NCI-H1092 (cell line): ENCODE results near the gene SLC44A2.

Experiments used
- DNase-seq: peaks from one replicate; lab custom pipeline; 2025; lab: John Stamatoyannopoulos, UW

Gene SLC44A2

DNA sequence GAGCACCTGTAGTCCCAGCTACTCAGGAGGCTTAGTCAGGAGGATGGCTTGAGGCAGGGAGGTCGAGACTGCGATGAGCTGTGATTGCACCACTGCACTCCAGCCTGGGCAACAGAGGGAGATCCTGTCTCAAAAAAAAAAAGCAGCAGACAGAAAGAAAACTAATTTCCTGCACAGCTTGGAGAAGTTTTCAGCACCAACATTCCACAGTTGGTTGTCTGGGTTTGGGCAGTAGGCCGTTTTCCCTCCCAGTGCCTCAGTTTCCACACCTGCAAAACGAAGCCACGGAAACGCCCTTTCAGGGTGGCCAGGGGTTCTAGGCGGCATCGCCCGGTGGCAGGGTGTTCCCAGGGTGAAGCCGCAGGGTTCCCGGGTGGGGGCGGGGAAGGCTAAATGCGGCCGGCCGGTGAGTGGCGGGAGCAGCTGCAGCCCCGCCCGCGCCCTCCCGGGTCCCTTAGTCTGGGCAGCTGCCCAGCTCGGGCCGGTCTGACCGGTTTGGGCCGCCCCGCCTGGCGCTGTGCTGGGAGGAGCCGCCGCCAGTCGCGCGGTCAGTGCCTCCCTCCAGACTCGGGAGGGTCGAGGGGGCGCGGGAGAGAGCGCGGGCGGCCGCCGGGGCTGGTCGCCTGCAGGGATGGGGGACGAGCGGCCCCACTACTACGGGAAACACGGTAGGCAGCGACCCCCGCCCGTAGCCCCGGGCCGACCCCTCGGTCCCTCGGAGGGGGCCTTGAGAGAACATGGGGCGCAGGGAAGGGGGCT is at the start of gene SLC44A2:
Gene SLC44A2 (plus strand): TSS at position 551 of the 759 bp plus-strand sequence. CDS start 81 bp downstream, at position 632.
- DNase-seq, result no peak

DNA sequence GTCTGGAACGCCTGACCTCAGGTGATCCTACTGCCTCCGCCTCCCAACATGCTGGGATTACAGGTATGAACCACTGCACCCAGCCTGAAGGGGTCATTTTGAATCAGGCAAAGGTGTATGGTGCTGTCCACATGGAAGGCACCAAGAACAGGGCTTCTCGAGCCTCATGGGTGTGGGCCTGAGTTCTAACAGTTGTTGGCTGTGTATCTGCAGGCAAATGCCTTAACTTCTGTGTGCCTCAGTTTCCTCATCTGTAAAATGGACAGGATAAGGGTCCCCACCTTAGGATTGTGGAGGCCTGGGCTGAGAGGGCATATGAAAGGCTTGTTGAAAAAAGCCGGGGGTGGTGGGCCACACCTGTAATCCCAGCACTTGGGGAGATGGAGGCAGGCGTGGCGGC is 47.4 kb upstream of the SLC44A2 start:
- DNase-seq, result no peak

DNA sequence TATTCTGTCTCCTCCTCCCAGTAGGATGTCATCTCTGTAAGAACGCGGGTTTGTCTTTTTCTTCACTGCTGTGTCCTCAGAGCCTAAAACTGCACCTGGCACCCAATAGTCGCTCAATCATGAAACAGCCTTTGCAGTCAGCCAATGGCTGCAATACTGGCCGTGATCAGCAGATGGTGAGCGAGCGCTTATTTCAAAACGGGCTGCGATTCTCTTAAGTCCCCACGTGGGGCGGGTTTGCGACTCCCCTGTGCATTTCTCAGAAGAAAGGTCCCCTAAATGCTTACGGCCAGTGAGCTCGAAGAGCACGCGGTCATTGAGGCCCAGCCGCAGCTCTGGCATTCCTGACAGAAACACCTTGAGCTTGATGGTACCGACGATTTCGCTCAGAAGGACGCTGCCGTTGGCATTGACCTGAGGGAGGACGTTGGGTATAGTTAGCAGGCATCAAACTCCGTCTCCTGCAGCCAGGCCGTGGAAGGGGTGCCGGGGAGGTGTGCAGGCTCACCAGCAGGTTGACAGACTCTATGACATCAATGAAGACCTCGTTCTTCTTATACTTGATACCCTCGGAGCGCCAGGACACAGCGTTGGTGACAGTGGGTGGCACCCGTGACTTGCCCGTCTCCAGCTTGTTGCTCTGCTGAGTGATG is 44.2 kb upstream of the SLC44A2 start:
- DNase-seq, result peak; percentile 90

DNA sequence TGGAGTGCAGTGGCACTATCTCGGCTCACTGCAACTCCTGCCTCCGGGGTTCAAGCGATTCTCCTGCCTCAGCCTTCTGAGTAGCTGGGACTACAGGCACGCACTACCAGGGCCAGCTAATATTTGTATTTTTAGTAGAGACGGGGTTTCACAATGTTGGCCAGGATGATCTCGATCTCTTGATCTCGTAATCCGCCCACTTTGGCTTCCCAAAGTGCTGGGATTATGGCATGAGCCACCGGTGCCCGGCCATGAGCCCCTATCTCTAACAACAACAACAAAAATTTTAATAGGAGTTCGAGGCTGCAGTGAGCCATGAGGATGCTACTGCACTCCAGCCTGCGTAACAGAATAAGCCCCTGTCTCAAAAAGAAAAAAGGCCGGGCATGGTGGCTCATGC is 43.3 kb upstream of the SLC44A2 start:
- no peak for DNase-seq

DNA sequence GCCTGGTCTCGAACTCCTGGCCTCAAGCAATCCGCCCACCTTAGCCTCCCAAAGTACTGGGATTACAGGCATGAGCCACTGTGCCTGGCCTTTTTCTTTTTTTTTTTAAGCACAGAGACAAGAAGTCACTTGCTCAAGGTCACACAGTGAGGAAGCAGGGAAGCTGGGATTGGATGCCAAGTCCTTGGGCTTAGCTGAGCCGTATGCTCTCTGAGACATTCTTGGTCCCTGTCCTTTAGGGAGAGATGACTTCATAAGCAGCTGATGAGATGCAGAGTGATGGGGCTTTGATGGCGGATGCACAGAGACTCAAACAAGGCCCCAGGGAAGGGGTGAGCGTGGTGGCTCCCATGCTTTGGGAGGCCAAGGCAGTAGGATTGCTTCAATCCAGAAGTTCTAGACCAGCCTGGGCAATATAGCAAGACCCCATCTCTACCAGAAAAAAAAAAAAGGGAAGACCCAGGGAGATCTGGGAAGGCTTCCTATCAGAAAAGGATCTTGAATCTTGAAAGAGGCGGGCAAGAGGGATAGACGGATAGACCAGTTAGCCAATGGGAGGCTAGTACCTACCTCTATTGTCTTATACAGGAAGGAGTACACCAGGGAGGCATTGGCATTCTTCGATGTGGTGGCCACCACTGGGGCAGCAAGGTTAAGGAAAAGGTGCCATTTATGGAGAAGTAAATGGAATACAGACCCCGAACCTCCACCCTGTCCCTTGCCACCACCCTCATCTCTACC is 42.1 kb upstream of the SLC44A2 start:
- no peak for DNase-seq

DNA sequence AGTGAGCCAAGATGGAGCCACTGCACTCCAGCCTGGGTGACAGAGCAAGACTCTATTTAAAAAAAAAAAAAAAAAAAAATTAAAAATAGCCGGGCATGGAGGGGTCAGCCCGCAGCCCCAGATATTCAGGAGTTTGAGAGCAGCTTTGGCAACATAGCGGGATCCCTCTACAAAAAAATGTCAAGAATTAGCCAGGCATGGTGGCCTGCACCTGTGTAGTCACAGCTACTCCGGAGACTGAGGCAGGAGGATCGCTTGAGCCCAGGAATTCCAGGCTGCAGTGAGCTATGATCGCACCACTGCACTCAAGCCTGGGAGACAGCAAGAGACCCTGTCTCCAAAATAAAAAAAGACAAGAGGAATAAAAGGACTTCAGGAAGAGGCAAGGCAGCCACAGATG is 39.0 kb upstream of the SLC44A2 start:
- no peak for DNase-seq

DNA sequence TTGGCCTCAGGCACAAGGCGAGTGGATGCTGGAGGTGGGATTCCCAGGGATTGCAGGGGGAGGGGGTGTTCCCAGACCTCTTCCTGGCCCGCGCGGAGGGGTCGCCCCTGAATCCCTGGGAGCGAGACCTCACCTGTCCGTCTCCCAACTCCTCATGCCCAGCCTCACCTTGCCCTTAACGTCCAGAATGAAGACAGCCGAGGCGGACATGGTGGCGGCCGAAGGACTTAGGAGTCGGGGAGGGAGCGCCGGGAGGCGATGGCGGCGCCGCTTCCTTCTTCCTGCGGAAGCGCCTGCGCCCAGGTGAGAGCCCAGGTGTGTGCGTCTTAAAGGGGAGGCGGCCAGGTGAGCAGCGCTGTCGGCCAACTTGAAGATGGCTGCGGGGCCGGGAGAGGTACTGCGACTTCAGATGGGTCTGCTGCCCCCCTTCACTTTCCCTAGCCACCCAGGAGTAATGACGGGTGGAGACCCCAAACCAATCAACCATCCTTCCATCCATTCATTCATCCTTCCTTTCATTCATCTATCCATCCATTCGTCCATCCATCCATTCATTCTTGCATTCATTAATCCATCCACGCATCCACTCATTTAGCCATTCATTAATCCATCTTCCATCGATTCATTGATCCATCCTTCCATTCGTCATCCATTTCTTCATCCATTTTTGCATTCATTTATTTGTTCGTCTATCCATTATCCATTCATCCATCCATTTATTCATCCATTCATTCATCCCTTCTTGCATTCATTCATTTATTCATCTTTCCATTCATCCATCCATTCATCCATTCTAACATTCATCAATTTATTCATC is 38.1 kb upstream of the SLC44A2 start, which contains the start of gene AP1M2:
Gene AP1M2 (minus strand): TSS at position 291 of the 817 bp plus-strand sequence. CDS start 81 bp downstream, at position 210.
- no peak for DNase-seq

DNA sequence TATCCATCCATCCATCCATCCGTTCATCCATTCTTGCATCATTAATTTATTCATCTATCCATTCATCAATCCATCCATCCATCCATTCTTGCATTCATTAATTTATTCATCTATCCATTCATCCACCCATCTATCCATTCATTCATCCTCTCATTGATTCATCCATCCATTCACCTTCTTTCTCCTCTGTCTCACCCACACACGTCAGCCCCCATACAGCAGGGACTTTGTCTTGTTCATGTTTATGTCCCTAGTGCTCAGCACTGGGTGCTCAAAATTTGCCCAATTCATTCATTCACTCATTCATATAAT is 37.6 kb upstream of the SLC44A2 start:
- DNase-seq, result no peak

DNA sequence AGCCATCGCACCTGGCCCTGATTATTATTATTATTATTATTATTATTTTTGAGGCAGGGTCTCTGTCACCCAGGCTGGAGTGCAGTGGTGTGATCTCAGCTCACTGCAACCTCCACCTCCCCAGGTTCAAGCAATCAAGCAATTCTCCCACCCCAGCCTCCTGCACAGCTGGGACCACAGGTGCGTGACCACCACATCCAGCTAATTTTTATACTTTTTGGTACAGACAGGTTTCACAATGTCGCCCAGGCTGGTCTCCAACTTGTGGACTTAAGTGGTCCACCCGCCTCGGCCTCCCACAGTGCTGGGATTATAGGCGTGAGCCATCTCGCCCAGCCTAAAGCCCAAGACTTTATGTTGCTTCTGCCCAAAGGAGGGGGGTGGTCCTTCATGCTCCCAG is 32.2 kb upstream of the SLC44A2 start:
- no peak for DNase-seq

DNA sequence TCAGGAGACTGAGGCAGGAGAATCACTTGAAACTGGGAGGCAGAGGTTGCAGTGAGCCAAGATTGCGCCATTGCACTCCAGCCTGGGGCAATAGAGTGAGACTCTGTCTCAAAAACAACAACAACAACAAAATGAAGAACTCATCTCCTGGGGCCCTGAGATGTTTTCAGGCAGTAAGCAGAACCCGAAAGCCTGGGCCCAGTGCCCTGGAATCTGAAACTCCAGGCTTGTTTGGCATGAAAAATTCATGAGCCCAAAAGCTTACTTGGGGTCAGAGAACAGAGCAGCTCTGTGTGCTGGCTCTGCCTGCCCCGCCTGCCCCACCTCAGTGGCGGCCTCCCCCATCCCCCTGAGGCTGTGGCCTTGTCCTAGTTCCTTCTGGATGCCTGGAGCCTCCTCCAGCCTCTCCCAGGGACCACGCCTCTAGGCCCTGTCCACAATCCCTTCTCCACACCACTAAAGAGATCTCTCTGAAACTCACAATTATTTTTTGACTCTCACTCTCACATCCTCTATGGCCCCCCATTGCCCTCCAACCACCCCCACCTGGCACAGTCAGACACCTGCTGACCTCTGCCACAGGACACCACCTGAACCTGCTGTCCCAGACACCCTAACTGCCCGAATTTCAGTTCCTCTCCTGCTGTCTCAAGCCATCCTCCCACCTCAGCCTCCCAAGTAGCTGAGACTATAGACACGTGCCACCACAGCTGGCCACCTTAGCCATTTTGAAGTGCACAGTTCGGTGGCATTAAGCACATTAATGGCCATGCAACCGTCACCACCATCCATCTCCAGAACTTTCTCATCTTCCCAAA is 31.3 kb upstream of the SLC44A2 start:
- no peak for DNase-seq

DNA sequence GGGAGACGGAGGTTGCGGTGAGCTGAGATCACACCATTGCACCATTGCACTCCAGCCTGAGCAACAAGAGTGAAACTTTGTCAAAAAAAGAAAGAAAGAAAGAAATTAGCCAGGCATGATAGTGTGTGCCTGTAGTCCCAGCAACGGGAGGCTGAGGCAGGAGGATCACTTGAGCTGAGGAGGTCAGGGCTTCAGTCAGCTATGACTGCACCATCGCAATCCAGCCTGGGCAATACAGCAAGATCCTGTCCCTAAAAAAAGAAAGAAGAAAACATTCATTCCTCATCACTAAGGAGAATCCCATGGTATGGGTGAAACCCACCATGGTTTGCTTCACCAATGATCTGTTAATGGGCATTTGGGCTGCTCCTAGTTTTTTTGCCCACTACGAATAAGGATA is 25.2 kb upstream of the SLC44A2 start:
- DNase-seq, result no peak

DNA sequence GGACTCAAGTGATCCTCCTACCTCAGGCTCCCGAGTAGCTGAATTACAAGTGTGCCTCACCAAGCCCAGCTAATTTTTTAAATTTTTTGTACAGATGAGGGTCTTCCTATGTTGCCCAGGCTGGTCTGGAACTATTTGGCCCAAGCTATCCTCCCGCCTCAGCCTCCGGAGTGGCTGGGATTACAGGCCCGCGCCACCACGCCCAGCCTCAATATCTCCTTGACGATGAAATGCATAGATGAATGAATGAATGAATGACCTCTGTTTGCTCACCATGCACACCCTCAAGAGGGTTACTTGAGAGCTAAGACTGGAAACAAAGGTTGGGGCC is 23.4 kb upstream of the SLC44A2 start:
- DNase-seq, result no peak

DNA sequence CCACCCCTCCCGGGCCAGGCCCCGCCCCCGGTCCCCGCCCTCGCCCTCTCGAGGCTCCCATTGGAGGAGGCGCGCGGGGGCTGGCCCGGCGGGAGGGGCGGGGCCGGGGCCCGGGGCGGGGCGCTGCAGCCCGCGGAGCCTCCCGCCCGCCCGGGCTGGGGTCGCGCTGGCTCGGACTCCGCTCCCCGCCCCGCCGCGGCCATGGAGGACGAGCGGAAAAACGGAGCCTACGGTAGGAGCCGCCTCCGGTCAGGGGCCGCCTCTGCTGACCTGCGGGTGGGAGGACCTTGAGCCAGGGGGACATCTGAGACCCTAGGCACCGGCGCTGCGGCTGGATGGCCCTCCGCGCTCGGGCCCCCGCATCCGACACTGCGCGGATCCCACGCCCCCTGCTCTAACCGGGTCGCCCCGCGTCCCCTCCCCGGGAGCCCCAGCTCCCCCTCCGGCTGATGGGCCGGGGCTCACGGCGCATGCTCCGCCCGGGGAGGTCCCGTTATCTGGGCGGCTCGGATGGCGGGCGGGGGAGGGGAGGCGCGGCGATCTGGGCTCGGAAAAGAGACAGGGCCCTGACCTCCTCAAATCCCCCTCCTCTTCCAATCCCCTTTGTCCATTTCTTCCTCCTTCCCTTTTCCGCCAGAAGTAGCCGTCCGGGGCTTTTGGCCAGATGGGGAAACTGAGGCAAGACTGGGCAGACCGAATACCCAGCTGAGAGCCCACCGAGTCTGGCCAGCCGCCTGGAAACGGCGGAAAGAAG is 22.8 kb upstream of the SLC44A2 start:
- peak; percentile 35 for DNase-seq

DNA sequence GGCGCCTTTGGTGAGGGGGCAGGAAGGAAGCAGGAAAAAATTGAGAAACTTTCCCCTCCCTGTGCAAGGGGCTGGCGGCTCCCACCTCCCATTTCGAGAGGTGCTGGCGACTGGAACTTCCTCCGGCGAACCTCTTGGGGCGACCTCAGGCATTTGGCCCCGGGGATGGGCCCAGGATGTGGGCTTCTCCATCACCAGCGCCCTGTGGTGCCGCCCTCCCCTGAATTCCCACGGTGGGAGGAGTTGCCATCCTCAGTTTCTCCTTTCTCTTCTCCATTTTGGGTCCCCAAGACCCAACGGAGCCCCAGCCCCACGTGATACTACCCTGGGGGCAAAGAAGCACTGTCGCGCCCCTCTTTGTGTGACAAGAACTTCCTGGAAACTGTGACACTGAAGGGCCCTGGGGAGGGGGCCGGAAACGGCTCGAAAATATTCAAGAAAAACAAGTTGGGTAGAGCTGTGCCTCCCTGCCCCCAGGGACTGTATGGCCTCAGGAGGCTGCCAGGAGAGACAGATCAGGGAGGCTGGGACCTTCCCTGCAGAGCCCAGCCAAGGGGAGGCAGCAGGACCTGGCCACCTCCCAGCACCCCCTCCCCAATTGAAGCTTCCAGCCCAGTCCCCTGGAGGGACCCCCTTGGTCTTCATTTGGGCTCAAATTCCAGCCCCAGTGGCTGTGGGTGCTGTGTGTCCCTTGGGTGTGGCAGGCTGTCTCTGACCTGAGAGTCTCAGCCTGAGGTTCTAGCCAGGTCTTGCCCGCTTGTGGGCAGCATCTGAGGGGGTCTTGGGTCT is 22.1 kb upstream of the SLC44A2 start:
- DNase-seq, result no peak

DNA sequence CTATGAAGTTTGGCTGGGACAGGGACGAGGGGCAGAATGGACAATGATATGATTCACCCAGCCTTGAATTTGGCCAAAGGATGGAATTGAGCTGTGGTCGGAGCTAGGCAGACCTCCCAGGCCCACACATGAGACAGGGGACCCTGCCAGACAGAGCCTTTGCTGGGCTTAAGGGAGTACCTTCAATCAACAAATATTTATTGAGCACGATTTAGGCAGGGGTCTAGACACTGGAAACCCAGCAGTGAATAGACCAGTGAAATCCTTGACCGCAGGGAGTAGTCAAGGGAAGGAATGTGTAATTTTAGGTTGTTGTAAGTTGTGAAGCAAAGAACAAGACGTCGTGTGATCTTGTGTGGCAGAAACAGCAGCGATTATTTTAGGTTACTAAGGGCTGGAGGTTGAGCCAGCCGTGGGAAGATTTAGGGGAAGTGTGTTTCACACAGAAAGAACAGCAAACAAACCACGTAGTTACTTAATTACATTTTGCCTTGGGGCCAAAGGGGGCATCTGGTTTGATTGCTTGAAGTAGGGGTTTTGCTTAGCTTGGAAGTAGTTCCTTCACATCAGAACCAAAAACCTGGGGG is 21.4 kb upstream of the SLC44A2 start:
- DNase-seq, result no peak

DNA sequence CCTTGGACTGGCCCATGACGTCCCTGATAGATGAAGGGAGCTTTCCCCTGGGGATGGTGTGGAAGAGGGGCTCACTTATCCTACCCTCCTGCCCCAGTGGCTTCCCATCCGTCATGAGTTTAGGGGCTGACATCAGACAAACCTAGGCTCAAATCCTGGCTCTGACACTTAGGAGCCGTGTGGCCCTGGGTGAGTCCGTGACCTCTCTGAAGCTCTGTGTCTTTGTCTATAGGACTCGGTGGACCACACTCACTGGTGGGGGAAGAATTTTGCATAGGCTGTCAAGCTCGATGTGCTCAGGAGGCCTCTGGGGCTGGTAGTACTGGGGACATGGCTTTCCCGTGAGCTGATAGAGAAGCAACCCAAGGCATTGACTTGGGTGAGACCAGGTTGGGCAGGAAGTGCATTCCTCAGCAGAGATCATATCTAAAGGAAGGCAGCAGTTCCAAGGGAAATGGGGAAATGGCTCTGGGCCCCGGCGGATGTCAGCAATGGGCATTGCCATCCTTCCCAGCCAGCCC is 20.8 kb upstream of the SLC44A2 start:
- no peak for DNase-seq

DNA sequence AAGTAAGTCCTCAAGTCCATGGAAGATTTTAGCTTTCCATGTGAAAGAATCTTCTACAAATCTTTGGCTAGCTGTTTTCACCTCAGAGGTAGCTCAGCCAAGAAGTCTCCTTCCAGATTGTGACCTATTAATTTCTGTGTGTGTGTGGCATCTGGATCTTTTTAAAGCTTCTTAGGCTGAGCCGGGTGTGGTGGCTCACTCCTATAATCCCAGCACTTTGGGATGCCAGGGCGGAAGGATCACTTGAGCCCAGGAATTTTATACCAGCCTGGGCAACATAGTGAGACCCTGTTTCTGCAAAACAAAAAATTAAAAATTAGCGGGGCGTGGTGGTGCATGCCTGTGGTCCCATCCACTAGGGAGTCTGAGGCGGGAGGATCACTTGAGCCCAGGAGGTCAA is 13.4 kb upstream of the SLC44A2 start:
- DNase-seq, result no peak

DNA sequence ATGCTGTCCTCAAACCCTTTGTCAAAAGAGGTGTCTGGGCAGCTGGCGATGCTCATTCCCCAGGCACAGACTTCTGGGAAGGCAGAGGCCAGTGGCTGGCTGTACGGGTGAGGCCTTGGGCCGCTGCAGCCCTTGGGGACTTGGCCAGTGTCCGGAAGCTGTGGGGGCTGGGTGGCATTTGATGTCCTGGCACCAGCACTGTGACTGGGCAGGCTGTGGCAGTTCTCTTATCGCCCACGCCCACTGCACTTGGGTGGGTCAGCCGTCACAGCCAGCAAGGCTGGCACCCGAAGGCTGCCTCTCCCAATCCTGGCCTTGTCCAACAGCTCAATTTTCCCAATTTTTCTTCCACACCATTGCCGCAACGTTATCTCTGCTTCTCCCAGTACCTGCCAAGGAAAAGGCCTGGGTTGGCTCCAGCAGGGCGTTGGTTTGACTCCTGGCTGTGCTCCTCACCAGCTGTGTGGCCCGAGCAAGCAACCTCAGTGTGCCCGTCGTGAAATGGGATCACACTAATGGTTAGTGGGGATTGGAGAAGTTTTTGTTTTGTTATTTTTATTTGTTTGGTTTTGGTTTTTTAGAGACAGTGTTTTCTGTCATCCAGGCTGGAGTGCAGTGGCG is 12.7 kb upstream of the SLC44A2 start:
- no peak for DNase-seq
